Stimulated activated effector memory CD8-positive, alpha-beta T cell treated with anti-CD3 and anti-CD28 coated beads, Interleukin-12 subunit alpha, Interleukin-12 subunit beta, amount 100 ng/mL, for 72 hours (primary cell): ENCODE results near the gene ILF2.

Source experiments
- ATAC-seq: fragments of 150-1000 bp; cut with Tn5 transposase; 2 replicates; pipeline ENCODE4 v1.10.0; 2021
- DNase-seq, 2 donors: peaks; one replicate each; pipeline ENCODE4 v3.0.0; 2021 to 2022; ENCODE audit warnings: low spot score in 2 of 2
- H3K27ac Mint-ChIP-seq: one replicate; pipeline ENCODE4 v1.8.0; 2022; ENCODE audit warnings: mild to moderate bottlenecking, mixed read lengths
- H3K36me3 Mint-ChIP-seq: one replicate; pipeline ENCODE4 v1.8.0; 2022; ENCODE audit warnings: mild to moderate bottlenecking, mixed read lengths
- H3K4me1 Mint-ChIP-seq: one replicate; pipeline ENCODE4 v1.8.0; 2022; ENCODE audit warnings: mixed read lengths
- H3K4me3 Mint-ChIP-seq: one replicate; pipeline ENCODE4 v1.8.0; 2022; ENCODE audit warnings: mild to moderate bottlenecking, mixed read lengths
- H3K9me3 Mint-ChIP-seq: one replicate; pipeline ENCODE4 v1.8.0; 2022; ENCODE audit warnings: mixed read lengths

ILF2 gene

GRCh38 chr1:153628638-153629342 lies 42.0 kb downstream of the ILF2 start:
- no peak overlapping the region for H3K4me3 Mint-ChIP-seq
- no peak for DNase-seq

DNA sequence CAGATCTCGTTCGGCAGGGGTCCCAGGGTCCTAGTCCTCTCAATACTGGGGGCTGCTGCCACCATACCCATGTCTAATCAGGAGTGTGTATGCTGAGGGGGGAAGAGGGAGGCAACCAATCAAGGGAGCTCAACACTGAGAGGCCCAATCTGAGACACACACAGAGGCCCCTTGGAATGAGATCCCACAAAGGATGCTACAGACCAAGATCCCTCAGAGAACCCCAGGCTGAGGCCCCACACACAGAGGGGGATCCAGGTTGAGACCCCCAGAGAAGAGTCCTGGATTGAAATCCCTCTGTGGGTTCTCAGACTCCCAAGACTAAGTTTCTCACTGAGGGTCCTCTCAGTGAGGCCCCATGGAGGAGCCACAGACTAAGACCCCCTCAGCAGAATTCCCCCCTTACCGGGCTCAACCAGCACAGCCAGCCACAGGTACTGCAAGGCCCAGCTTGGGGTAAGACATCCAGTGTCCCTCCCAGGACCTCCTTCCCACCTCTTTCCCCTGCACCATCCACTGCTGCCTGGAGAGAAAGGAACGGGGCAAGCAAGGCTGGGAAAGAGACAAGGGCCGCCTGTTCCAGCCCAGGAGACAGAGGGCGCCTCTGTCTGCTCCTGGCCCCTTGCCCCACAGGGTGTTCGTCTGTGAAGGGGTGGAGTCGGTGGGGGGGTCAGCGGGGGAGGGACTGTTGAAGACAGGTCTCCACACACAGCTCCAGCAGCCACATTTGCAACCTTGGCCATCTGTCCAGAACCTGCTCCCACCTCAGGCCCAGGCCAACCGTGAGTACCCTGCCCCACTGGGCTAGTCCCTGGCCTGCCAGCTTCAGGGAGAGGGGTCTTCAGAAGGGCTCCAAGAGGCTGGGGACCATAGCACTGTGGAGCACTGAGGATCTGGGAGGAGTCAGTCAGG lies 42.8 kb downstream of the ILF2 start, which contains the start of gene S100A1:
Gene S100A1 (plus strand): TSS at position 720 of the 912 bp plus-strand sequence. CDS start 2,088 bp downstream, outside the sequence.
- DNase-seq = no peak

More at GRCh38 chr1:153628638-153629342, 42.0 kb downstream of the ILF2 start:
- Mint-ChIP-seq H3K27ac (peak overlapping the region; percentile 56), H3K36me3 (peaks cover 2% of the 10 kb centered on the region), H3K9me3 (no peaks in the 10 kb centered on the region), H3K4me1 (peaks cover 28% of the 10 kb centered on the region)
- no peak for ATAC-seq

DNA sequence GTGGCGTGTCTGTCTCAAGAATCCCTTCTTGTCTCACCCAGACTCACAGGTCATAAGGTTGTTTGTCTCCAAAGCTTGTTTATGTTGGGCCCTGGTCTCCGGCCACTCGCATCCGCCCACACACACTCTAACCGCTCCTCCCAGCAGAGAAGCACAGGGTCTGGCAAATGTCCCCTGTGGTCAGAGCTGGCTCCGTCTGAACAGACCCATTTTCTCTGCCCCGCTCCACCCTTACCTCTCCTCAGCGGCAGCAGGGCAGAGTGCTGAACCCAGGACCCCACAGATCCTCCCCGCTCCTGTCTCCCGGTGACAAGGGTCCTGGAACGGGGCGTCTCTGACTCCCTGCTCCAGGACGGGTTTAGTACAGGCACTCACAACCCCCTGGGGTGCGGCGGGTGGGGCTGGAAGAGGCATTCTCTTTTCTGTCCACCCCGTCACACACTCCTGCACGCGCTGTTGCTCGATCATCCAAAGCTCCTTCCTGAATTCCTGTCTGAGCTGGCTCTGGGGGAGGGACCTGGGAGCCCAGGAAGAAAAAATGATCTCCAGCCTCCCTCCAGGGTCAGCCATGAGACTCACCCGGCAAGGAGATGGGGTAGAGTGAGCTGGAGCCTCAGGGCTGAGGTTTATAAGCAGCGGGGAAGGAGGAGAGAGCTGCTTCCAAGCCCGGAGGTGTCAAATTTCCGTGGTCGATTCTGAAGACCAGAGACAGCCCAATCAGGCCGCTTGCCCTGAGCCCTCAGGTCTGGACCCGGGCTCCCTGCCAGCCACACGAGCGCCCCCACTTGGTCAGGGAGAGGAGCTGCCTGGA lies 43.7 kb downstream of the ILF2 start, which contains the start of gene S100A13:
Gene S100A13 (minus strand): TSS at position 602 of the 811 bp plus-strand sequence. CDS start 1,033 bp downstream, outside the sequence.
- Mint-ChIP-seq H3K27ac (no peak within 1 kb of the TSS), H3K4me1 (peaks cover 13% of the 10 kb centered on the region), H3K36me3 (no peaks in the 10 kb centered on the region), H3K9me3 (no peaks in the 10 kb centered on the region), H3K4me3 (no peak within 1 kb of the TSS)
- no peak for ATAC-seq
- DNase-seq = no peak

More for the DNA sequence above, 42.8 kb downstream of the ILF2 start, which contains the start of gene S100A1:
- Mint-ChIP-seq H3K4me1 (peaks cover 20% of the 10 kb centered on the region), H3K4me3 (no peak within 1 kb of the TSS), H3K36me3 (no peaks in the 10 kb centered on the region), H3K27ac (peak within 1 kb of the TSS; percentile 56), H3K9me3 (no peaks in the 10 kb centered on the region)
- no peak for ATAC-seq

DNA sequence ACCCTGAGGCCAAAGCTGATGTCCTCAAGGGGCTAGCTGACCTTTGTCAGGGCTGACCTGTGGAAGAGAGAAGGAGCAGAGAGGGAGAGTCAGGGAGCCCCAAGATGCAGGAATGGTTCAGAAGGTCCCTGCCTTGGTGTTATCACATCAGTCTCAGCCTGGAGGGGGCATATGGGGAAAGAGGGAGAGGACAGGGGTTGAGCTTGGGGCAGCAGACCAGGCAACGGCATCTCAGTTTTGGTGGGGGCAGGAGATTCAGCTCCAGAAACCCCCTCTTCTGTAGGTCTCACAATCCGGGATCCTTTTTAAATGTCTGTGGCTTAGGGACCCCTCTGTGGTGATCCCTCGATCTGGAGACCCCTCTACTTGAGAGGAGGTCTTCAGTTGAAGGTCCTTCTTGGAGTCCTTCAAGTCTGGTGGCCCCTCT lies 44.3 kb downstream of the ILF2 start:
- Mint-ChIP-seq H3K4me3 (no peak overlapping the region), H3K27ac (no peak overlapping the region), H3K9me3 (no peaks in the 10 kb centered on the region), H3K4me1 (peaks cover 8% of the 10 kb centered on the region), H3K36me3 (no peaks in the 10 kb centered on the region)
- DNase-seq = no peak
- no peak for ATAC-seq

DNA sequence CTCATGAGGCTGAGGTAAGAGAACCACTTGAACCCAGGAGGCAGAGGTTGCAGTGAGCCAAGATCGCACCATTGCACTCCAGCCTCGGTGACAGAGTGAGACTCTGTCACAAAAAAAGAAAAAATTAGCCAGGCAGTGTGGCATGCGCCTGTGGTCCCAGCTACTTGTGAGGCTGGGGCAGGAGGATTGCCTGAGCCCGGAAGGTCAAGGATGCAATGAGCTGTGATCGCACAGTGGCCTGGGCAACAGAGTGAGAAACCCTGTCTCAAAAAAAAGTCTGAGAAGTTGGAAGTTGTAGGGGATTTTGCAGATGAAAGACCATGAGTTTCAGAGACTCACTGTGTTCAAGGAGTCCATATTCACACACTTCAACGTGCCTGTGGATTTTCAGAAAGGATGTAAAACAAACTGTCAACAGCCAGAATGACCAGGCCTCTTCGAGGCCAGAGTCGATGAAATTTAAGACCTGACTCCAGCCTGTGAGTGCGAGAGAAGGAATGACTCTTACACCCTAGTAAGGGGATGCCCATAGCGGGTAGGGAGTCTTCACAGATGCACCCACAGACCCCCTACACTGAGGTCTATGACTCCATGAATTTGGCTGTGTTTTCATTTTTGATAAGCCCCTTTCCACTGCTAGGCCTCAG lies 45.7 kb downstream of the ILF2 start:
- Mint-ChIP-seq H3K36me3 (no peaks in the 10 kb centered on the region), H3K9me3 (no peaks in the 10 kb centered on the region), H3K4me1 (peaks cover 6% of the 10 kb centered on the region), H3K4me3 (no peak overlapping the region), H3K27ac (no peak overlapping the region)
- DNase-seq (no peak), ATAC-seq (no peak)

DNA sequence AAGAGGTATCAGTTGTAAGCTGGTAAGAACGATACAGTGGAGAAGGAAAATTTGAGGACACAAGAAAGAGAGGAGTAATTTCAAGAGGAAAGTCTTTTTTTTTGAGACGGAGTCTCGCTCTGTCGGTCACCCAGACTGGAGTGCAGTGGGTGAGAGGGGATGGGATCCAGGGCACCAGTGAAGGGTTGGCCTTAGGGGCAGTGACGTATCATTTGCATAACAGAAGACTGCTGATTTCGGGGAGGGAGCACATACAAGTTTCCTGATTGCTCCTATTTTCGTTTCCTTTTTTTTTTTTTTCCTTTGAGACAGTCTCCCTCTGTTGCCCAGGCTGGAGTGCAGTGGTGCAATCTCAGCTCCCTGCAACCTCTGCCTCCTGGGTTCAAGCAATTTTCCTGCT lies 47.7 kb downstream of the ILF2 start:
- H3K9me3 Mint-ChIP-seq = no peaks in the 10 kb centered on the region
- H3K36me3 Mint-ChIP-seq = no peaks in the 10 kb centered on the region
- H3K27ac Mint-ChIP-seq = no peak overlapping the region
- peaks cover 6% of the 10 kb centered on the region for H3K4me1 Mint-ChIP-seq
- no peak for ATAC-seq
- no peak for DNase-seq
- H3K4me3 Mint-ChIP-seq = no peak overlapping the region

- Mint-ChIP-seq H3K4me1 (no peaks in the 10 kb centered on the region), H3K36me3 (no peaks in the 10 kb centered on the region), H3K4me3 (no peak overlapping the region), H3K27ac (no peak overlapping the region), H3K9me3 (no peaks in the 10 kb centered on the region)
- DNase-seq = no peak
- ATAC-seq = no peak
Measured at GRCh38 chr1:153619171-153619570, 51.6 kb downstream of the ILF2 start.

GRCh38 chr1:153617663-153618062 lies 53.1 kb downstream of the ILF2 start:
- DNase-seq = peak; percentile 51 to 77
- ATAC-seq = peak; percentile 90
- Mint-ChIP-seq H3K27ac (peak overlapping the region; percentile 84), H3K4me1 (no peaks in the 10 kb centered on the region), H3K36me3 (no peaks in the 10 kb centered on the region), H3K9me3 (no peaks in the 10 kb centered on the region), H3K4me3 (no peak overlapping the region)

DNA sequence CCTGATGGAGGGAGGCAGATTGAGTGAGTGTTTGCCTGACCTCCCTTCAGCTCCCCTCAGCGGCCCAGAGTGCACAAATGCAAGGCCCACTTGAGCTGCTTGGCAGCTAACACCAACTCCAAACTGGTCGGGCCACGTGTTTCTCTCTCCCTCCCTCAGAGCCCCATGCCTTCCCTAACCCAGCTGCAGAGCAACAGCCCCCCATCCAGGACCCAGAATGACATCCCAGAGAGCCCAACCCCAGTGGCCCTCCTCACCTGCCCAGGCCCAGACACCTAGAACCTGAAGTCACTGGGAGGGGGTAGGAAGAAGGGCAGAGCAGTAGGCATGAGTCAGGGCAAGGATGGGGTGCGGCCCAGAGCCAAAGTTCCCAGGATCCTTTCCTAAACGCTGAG lies 53.9 kb downstream of the ILF2 start:
- H3K27ac Mint-ChIP-seq = peak overlapping the region; percentile 84
- H3K4me3 Mint-ChIP-seq = no peak overlapping the region
- no peaks in the 10 kb centered on the region for H3K4me1 Mint-ChIP-seq
- H3K36me3 Mint-ChIP-seq = no peaks in the 10 kb centered on the region
- DNase-seq (no peak), ATAC-seq (no peak)
- no peaks in the 10 kb centered on the region for H3K9me3 Mint-ChIP-seq

- ATAC-seq = no peak
- Mint-ChIP-seq H3K27ac (peak within 1 kb of the TSS; percentile 84), H3K9me3 (no peaks in the 10 kb centered on the region), H3K4me3 (no peak within 1 kb of the TSS), H3K4me1 (no peaks in the 10 kb centered on the region), H3K36me3 (no peaks in the 10 kb centered on the region)
- DNase-seq = no peak
Measured at GRCh38 chr1:153616144-153616916, 54.5 kb downstream of the ILF2 start, which contains the start of gene S100A14. S100A14 (minus strand) TSS chr1:153616325; CDS start chr1:153615858, 467 bp downstream.

- Mint-ChIP-seq H3K9me3 (no peaks in the 10 kb centered on the region), H3K4me3 (no peak overlapping the region)
Measured at GRCh38 chr1:153615406-153615805, 55.4 kb downstream of the ILF2 start.

DNA sequence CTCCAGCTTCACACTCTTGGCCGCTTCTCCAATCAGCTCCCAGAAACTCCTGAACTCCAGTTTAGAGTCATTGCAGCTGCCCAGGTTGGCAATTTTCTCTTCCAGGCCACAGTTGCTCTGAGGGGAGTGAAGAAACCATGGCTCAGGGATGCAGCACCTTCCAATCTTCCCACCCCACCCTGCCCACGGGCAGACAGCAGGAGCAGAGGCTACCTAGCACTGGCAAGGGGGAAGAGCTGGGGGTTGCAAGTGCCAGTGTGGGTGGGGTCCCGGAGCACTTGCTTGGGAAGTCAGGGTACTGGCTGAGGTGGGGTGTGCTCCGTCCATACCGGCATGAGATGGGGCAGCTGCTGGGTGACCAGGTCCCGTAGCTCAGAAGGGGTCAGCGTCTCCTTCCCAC lies 55.9 kb downstream of the ILF2 start:
- H3K27ac Mint-ChIP-seq = no peak overlapping the region
- H3K36me3 Mint-ChIP-seq = no peaks in the 10 kb centered on the region
- H3K4me1 Mint-ChIP-seq = no peaks in the 10 kb centered on the region

More at GRCh38 chr1:153615406-153615805, 55.4 kb downstream of the ILF2 start:
- no peaks in the 10 kb centered on the region for H3K36me3 Mint-ChIP-seq
- no peaks in the 10 kb centered on the region for H3K4me1 Mint-ChIP-seq
- ATAC-seq (no peak), DNase-seq (no peak)
- no peak overlapping the region for H3K27ac Mint-ChIP-seq

DNA sequence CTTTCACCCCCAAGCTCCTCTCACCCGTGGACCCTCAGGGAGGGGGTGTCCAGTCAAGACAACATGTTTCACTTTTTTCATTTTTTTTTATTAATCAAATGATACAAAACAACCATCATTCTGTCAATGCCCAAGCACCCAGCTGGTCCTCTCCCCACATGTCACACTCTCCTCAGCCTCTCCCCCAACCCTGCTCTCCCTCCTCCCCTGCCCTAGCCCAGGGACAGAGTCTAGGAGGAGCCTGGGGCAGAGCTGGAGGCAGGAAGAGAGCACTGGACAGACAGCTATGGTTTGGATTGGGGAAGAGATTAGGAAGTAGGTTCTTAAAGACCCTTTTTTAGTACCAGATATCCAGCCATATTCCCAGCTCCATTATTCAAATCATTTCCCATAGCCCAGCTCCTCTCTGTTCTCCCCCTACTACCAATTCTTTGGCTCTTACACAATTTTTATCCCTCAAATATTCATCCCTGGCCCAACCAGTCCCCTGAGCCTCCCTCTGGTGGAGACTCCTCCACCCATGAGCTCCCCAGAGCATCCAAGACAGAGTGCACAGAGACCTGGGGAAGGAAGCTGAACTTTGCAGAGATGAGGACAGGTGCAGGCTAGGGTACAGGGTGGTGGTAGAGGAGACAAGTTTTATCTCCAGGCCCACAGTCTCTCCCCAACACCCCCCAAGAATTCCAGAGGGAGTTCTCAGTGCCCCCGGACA lies 56.4 kb downstream of the ILF2 start:
- Mint-ChIP-seq H3K9me3 (no peaks in the 10 kb centered on the region), H3K27ac (no peak overlapping the region), H3K4me1 (peaks cover 2% of the 10 kb centered on the region), H3K36me3 (no peaks in the 10 kb centered on the region), H3K4me3 (no peak overlapping the region)
- ATAC-seq (no peak), DNase-seq (no peak)

More for the DNA sequence above, 55.9 kb downstream of the ILF2 start:
- no peak for DNase-seq
- Mint-ChIP-seq H3K4me3 (no peak overlapping the region), H3K9me3 (no peaks in the 10 kb centered on the region)
- ATAC-seq = no peak
